Loucy (cell line): ENCODE data around the gene PGA3.
"Not testable (repeated sequence)": the region's sequence is repeated elsewhere in the genome, so short reads cannot be mapped to it uniquely, and the experiment has no call there.

Experiments
- H2AFZ ChIP-seq: fragments of 200-600 bp; sonication (generic); 2 replicates; pipeline ENCODE4 v1.6.0; 2016; ENCODE audit warnings: antibody characterized with exemption, mild to moderate bottlenecking, low read length, moderate library complexity
- H3F3A ChIP-seq: fragments of 200-600 bp; 2 replicates; pipeline ENCODE4 v1.6.0; 2016; ENCODE audit warnings: antibody characterized with exemption, low read depth, mild to moderate bottlenecking
- H3K27me3 ChIP-seq: fragments of 200-600 bp; sonication (generic); 2 replicates; pipeline ENCODE4 v1.6.1; 2014; ENCODE audit warnings: low read length, mild to moderate bottlenecking; ENCODE audit not compliant: insufficient read depth, poor library complexity, severe bottlenecking
- H3K36me3 ChIP-seq: fragments of 200-600 bp; sonication (generic); 2 replicates; pipeline ENCODE4 v1.6.1; 2016; ENCODE audit warnings: low read length; ENCODE audit not compliant: insufficient read depth
- H3K4me1 ChIP-seq: fragments of 200-600 bp; sonication (generic); 2 replicates; pipeline ENCODE4 v1.5.1; 2014; ENCODE audit warnings: low read length, mild to moderate bottlenecking; ENCODE audit not compliant: insufficient read depth, poor library complexity, severe bottlenecking
- H3K4me2 ChIP-seq: fragments of 200-600 bp; sonication (generic); 2 replicates; pipeline ENCODE4 v1.6.0; 2014; ENCODE audit warnings: antibody characterized with exemption, low read length, low read depth, mild to moderate bottlenecking; ENCODE audit not compliant: poor library complexity, severe bottlenecking
- H3K4me3 ChIP-seq: fragments of 200-600 bp; sonication (generic); 2 replicates; pipeline ENCODE4 v1.5.1; 2014; ENCODE audit warnings: low read length, mild to moderate bottlenecking, mixed read lengths; ENCODE audit not compliant: poor library complexity, severe bottlenecking
- H3K79me2 ChIP-seq: fragments of 200-600 bp; sonication (generic); 2 replicates; pipeline ENCODE4 v1.6.1; 2014; ENCODE audit warnings: low read length; ENCODE audit not compliant: insufficient read depth
- H3K9ac ChIP-seq: fragments of 200-600 bp; sonication (generic); 2 replicates; pipeline ENCODE4 v1.6.0; 2014; ENCODE audit warnings: mild to moderate bottlenecking, low read depth, low read length, moderate library complexity; ENCODE audit not compliant: poor library complexity, severe bottlenecking
- H3K9me2 ChIP-seq: fragments of 200-600 bp; sonication (generic); replicated peaks from 2 replicates; pipeline ENCODE4 v1.6.1; 2016; ENCODE audit warnings: low read depth, low read length, mixed read lengths
- H3K9me3 ChIP-seq: fragments of 200-600 bp; sonication (generic); 2 replicates; pipeline ENCODE4 v1.6.1; 2014; ENCODE audit warnings: mild to moderate bottlenecking, antibody characterized with exemption, low read length, low read depth; ENCODE audit not compliant: insufficient read depth
- H4K20me1 ChIP-seq: fragments of 200-600 bp; sonication (generic); 2 replicates; pipeline ENCODE4 v1.6.0; 2014; ENCODE audit warnings: antibody characterized with exemption, low read length, mild to moderate bottlenecking; ENCODE audit not compliant: insufficient read depth, poor library complexity, severe bottlenecking
- EZH2phosphoT487 ChIP-seq: fragments of 200-600 bp; IDR thresholded peaks from 2 replicates; pipeline ENCODE4 v1.6.1; 2018; ENCODE audit warnings: antibody characterized with exemption, mild to moderate bottlenecking, moderate library complexity, borderline replicate concordance
- TF ChIP-seq, protein P1 (sequence below): fragments of 200-600 bp; sonication (generic); conservative IDR thresholded peaks from 2 replicates; pipeline ENCODE4 v1.5.1; 2014; ENCODE audit warnings: mild to moderate bottlenecking, antibody characterized with exemption, low read length

PGA3 gene

DNA sequence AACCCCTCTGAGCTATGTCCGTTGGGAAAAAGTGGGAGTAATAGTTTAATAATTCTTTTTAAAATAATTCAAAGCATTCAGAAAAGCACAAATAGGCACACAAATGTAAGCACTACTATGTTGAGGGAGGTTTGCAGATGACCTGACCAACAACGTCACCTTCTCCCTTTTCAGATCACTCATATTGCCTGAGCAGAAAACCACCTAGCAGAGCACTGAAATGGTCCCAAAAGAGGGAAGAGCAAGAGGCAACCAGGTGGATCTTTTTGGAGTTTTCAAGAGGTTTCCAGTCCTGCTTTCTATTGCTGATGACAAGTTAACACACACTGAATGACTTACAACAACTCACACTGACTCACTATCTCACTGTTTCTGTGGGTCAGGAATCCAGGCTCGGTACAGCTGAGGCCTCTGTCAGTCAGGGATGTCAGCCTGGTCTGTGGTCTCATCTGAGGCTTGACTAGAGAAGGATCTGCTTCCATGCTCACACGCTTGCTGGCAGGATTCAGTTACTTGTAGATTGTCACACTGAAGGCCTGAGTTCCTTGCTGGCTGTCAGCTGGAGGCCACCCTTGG, 4.3 kb upstream of the PGA3 start:
- Histone ChIP-seq H3K4me2 (no peak overlapping the region), H3F3A (no peaks in the 10 kb centered on the region), H3K36me3 (no peaks in the 10 kb centered on the region), H3K79me2 (no peaks in the 10 kb centered on the region), H3K9me2 (no peaks in the 10 kb centered on the region), H2AFZ (no peak overlapping the region), H3K9me3 (no peaks in the 10 kb centered on the region), H3K9ac (no peak overlapping the region), H3K4me1 (no peaks in the 10 kb centered on the region), H3K4me3 (no peak overlapping the region), H3K27me3 (no peaks in the 10 kb centered on the region), H4K20me1 (no peaks in the 10 kb centered on the region)
- TF ChIP-seq EZH2phosphoT487: no peak
- TF ChIP-seq, protein P1, sequence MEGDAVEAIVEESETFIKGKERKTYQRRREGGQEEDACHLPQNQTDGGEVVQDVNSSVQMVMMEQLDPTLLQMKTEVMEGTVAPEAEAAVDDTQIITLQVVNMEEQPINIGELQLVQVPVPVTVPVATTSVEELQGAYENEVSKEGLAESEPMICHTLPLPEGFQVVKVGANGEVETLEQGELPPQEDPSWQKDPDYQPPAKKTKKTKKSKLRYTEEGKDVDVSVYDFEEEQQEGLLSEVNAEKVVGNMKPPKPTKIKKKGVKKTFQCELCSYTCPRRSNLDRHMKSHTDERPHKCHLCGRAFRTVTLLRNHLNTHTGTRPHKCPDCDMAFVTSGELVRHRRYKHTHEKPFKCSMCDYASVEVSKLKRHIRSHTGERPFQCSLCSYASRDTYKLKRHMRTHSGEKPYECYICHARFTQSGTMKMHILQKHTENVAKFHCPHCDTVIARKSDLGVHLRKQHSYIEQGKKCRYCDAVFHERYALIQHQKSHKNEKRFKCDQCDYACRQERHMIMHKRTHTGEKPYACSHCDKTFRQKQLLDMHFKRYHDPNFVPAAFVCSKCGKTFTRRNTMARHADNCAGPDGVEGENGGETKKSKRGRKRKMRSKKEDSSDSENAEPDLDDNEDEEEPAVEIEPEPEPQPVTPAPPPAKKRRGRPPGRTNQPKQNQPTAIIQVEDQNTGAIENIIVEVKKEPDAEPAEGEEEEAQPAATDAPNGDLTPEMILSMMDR: no peak

DNA sequence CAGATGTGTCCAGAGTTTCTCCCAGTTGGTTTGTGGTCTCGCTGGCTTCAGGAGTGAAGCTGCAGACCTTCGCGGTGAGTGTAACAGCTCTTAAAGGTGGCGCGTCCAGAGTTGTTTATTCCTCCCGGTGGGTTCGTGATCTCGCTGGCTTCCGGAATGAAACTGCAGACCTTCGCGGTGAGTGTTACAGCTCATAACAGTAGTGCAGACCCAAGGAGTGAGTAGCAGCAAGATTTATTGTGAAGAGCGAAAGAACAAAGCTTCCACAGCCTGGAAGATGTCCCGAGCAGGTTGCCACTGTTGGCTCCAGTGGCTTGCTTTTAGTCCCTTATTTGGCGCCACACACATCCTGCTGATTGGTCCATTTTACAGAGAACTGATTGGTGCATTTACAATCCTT, 1.8 kb upstream of the PGA3 start:
- TF ChIP-seq EZH2phosphoT487: no peak
- TF ChIP-seq, protein P1: no peak
- no peaks in the 10 kb centered on the region for H3K4me1 ChIP-seq
- H3K9me3 ChIP-seq: no peaks in the 10 kb centered on the region
- H3F3A ChIP-seq: no peaks in the 10 kb centered on the region
- no peak overlapping the region for H3K9ac ChIP-seq
- no peaks in the 10 kb centered on the region for H3K9me2 ChIP-seq
- H3K79me2 ChIP-seq: no peaks in the 10 kb centered on the region
- no peaks in the 10 kb centered on the region for H4K20me1 ChIP-seq
- H3K36me3 ChIP-seq: no peaks in the 10 kb centered on the region
- H2AFZ ChIP-seq: no peak overlapping the region
- no peaks in the 10 kb centered on the region for H3K27me3 ChIP-seq
- H3K4me2 ChIP-seq: no peak overlapping the region
- no peak overlapping the region for H3K4me3 ChIP-seq

DNA sequence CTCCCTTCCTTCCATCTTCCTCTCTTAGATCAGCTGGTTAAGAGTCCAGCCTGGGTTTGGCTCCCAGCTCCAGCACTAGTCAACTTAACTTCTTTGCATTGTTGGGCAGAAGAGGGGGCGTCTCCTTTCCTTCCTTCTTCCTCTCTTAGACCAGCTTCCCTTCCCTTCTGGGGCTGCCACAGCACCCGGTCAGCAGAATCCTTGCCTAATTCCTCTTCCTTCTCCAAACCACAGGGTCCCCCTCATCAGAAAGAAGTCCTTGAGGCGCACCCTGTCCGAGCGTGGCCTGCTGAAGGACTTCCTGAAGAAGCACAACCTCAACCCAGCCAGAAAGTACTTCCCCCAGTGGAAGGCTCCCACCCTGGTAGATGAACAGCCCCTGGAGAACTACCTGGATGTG, 558 bp downstream of the PGA3 start:
- H3K4me2 ChIP-seq, H3K9me2 ChIP-seq, H3K36me3 ChIP-seq, H3K4me3 ChIP-seq, H3K79me2 ChIP-seq, H3K4me1 ChIP-seq, H3K9ac ChIP-seq, H3F3A ChIP-seq, H3K27me3 ChIP-seq, H4K20me1 ChIP-seq, H3K9me3 ChIP-seq, H2AFZ ChIP-seq: not testable (repeated sequence)

DNA sequence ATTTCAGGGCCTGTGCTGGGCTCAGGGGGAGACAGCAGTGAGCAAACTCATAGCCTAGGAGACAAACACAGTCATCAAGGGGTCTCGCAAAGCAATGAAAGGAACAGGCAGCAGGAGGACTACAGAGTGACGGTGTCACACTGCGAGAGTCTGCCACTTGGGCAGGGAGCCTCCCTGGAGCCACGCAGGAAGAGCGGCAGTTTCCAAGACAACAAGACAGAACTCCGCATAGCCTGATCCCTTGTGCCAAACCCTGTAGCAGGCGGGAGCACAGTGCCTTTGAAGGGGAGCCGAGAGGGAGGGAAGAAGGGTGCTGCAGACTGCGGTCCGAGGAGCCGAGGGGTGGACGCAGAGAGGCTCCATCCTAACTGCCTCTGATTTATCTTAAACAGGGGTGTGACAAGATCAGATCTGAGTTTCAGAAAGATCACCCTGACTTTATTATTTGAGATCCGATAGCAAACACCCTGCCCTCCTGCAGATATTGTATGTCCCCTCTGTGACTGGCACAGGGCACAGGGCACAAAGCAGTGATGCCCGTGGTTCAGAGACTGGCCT, 1.3 kb downstream of the PGA3 start:
- not testable (repeated sequence) for H3K79me2 ChIP-seq, H4K20me1 ChIP-seq, H3K36me3 ChIP-seq, H3F3A ChIP-seq, H3K9ac ChIP-seq, H3K9me3 ChIP-seq, H2AFZ ChIP-seq, H3K4me2 ChIP-seq, H3K27me3 ChIP-seq, H3K9me2 ChIP-seq, H3K4me1 ChIP-seq, H3K4me3 ChIP-seq

DNA sequence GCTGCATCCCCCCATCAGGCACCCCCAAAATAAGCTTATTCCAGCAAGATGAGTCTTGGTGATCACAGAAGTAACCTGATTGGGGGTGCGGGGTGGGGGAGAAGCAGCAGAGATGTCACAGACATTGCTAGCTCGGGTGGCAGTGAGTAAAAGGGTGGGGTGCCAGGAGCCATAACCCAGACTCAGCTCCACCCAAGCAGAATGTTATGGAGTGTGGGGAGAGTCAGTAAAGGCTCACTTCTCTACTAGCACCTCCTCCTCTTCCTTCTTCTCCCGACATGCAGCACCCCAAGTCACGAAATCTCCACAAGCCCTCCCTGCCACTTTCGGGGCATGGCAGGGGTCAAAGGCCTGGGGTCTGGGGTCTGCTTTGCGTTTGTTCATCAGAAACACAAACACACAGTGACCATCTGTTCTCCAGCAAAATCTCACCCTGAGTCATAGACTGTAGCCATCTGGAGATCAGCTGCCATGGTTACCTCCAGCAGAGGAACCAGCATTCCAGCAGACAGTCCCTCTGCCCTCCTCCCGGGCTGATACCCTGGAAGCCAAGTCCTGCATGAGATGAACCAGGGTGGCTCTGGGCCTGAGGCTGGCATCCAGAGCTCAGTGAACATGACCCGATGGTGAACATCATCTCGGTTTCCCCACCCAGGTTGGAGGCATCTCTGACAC, 4.5 kb downstream of the PGA3 start:
- not testable (repeated sequence) for H3K79me2 ChIP-seq, H4K20me1 ChIP-seq, H3K9me3 ChIP-seq, H3F3A ChIP-seq, H3K27me3 ChIP-seq, H3K9ac ChIP-seq, H3K36me3 ChIP-seq, H3K4me2 ChIP-seq, H3K4me3 ChIP-seq, H2AFZ ChIP-seq, H3K9me2 ChIP-seq, H3K4me1 ChIP-seq

DNA sequence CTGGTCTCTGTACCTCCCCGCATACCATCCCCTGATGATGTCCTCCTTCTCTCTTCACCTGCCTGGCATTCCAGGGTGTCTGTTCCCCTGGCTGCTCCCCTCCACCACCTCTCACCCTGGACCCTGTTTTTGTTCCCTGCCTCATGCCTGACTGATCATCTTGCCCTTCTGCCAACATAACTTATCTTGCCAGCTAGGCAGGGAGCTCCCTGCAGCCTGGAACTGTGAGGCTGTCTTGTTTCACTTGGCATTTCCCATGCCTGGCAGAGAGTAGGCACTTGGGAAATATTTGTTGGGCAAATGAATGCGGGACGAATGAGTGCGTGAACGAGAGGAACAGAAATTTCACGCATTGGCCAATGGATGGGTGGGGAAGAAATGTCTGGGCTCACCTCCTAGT, 7.3 kb downstream of the PGA3 start:
- not testable (repeated sequence) for H3K4me1 ChIP-seq, H2AFZ ChIP-seq, H4K20me1 ChIP-seq, H3K4me2 ChIP-seq, H3K4me3 ChIP-seq, H3K36me3 ChIP-seq, H3K27me3 ChIP-seq, H3F3A ChIP-seq, H3K9me3 ChIP-seq, H3K9me2 ChIP-seq, H3K9ac ChIP-seq, H3K79me2 ChIP-seq
